A673 (cell line): ENCODE measurements around the gene AIF1.

Experiments used
- CTCF ChIP-seq: fragments of 300-800, 200-600 bp; sonication (generic); conservative IDR thresholded peaks from 2 replicates; pipeline ENCODE4 v1.5.1; 2017; ENCODE audit warnings: low read depth, mild to moderate bottlenecking, antibody characterized with exemption, low read length, moderate library complexity, mixed read lengths
- EZH2 ChIP-seq: fragments of 200-600 bp; sonication (generic); IDR thresholded peaks from 2 replicates; pipeline ENCODE4 v1.6.1; 2017; ENCODE audit warnings: borderline replicate concordance, low read depth, mild to moderate bottlenecking, mixed read lengths, antibody characterized with exemption, low read length; ENCODE audit not compliant: poor library complexity, severe bottlenecking

GRCh38 chr6:31617010-31617409 is 2.0 kb downstream of the AIF1 start:
- TF ChIP-seq CTCF (no peak), EZH2 (no peak)
